ENCODE data around the gene P2RX3. TPM values are rescaled to one million over a fixed set of nuclear protein-coding genes. Genes with fewer than 3 reads are reported as not detected.

P2RX3 gene
- total and polyA plus RNA-seq, 2 of the 8 experiments (the other 6 are each of a cell fraction or from before 2014, with no cell fraction given) = 0.45 to 0.47 TPM

- Histone ChIP-seq H2AFZ (ENCODE audit: low read length) (no peak overlapping the region), H3K4me1 (replicated peaks in 1 of 4; ENCODE audit: control insufficient read depth in 3 of 4, insufficient read depth in 4 of 4, low read length in 3 of 4) (no peaks in the 10 kb centered on the region), H2BK15ac (ENCODE audit: low read length) (no peak overlapping the region), H4K20me1 (replicated peaks in 1 of 2; ENCODE audit: control insufficient read depth in 1 of 2, insufficient read depth in 2 of 2, low read length in 2 of 2) (no peaks in the 10 kb centered on the region), H4K91ac (replicated peaks; ENCODE audit: insufficient read length, low read length) (no peak overlapping the region), H3K4me2 (ENCODE audit: insufficient read depth in 1 of 2, low read depth in 2 of 2, low read length in 2 of 2) (no peak overlapping the region), H4K5ac (ENCODE audit: insufficient read length, low read depth, low read length) (no peak overlapping the region), H3K79me2 (ENCODE audit: control insufficient read depth in 1 of 2, insufficient read depth in 2 of 2, low read length in 2 of 2) (no peaks in the 10 kb centered on the region), H3K27ac (ENCODE audit: low read depth, low read length) (no peak overlapping the region), H2BK5ac (ENCODE audit: low read depth, low read length) (no peak overlapping the region), H3K9ac (replicated peaks in 1 of 4; ENCODE audit: extremely low read depth in 1 of 4, low read depth in 3 of 4, low read length in 3 of 4) (no peak overlapping the region), H3K14ac (ENCODE audit: insufficient read length) (no peak overlapping the region), H3K4me3 (ENCODE audit: extremely low read depth in 1 of 4, insufficient read depth in 2 of 4, low read depth in 3 of 4, low read length in 4 of 4) (no peak overlapping the region), H3K79me1 (ENCODE audit: low read depth, low read length) (no peaks in the 10 kb centered on the region; the same call in 1 of the 2 replicates), H2AK5ac (ENCODE audit: low read depth, low read length) (no peak overlapping the region), H2BK12ac (ENCODE audit: low read depth, low read length) (no peak overlapping the region), H2BK120ac (replicated peaks; ENCODE audit: low read depth, low read length) (no peak overlapping the region), H3K18ac (ENCODE audit: extremely low read depth, low read length) (no peak overlapping the region), H3K4ac (replicated peaks; ENCODE audit: insufficient read length, low read depth, low read length) (no peak overlapping the region), H3K36me3 (ENCODE audit: control insufficient read depth in 2 of 4, insufficient read depth in 4 of 4, low read length in 3 of 4) (no peaks in the 10 kb centered on the region), H3K23me2 (ENCODE audit: low read depth, low read length) (no peaks in the 10 kb centered on the region), H4K8ac (ENCODE audit: extremely low read depth, insufficient read depth, low read length) (no peak overlapping the region), H3K23ac (ENCODE audit: insufficient read length) (no peak overlapping the region), H2BK20ac (ENCODE audit: low read length) (no peak overlapping the region), H3K56ac (replicated peaks; ENCODE audit: insufficient read length, low read depth, low read length) (no peak overlapping the region), H3K9me3 (ENCODE audit: insufficient read depth in 2 of 2, low read depth in 1 of 2, low read length in 1 of 2) (no peaks in the 10 kb centered on the region), H3K27me3 (replicated peaks in 1 of 4; ENCODE audit: control insufficient read depth in 3 of 4, extremely low read depth in 1 of 4, insufficient read depth in 3 of 4, low read length in 3 of 4) (no peaks in the 10 kb centered on the region; a peak in 1 of 7 replicates)
- no peak for DNase-seq (ENCODE audit: low read depth in 1 of 2, low spot score in 2 of 2)
- CTCF ChIA-PET (ENCODE audit: partially characterized antibody) = interaction anchor here (0.6 to 1.7 kb wide), 5 partner anchors 13 to 143 kb away, joined by 3 to 5 read pairs (median 4); no protein-coding TSS in a partner anchor
- FAIRE-seq = no peak
- POLR2A ChIA-PET (ENCODE audit: partially characterized antibody) = interaction anchor here (1.2 to 2.2 kb wide), 6 partner anchors 10 to 68 kb away, joined by 3 to 4 read pairs (median 4); no protein-coding TSS in a partner anchor
- 75% methylated on average over 4 of the region's 4 CpGs; no CpG with 5 or more reads in 1 of the 2 experiments for WGBS, 2 experiments (ENCODE audit: extremely low coverage in 1 of 2, insufficient coverage in 1 of 2, insufficient read length in 1 of 2, insufficient replicate concordance in 2 of 2, low coverage in 1 of 2, low lambda C conversion rate in 2 of 2, missing lambda C conversion rate in 1 of 2)
- no peak for TF ChIP-seq YY1 (IDR thresholded peaks at IDR 0.05; ENCODE audit: low read depth, low read length)
- no peak for TF ChIP-seq CBX8 (IDR thresholded peaks at IDR 0.05; ENCODE audit: borderline replicate concordance, low read depth, low read length)
- no peak for TF ChIP-seq SP1 (IDR thresholded peaks at IDR 0.05; ENCODE audit: low read depth, low read length)
- no peak for TF ChIP-seq SUZ12 (IDR thresholded peaks at IDR 0.05; ENCODE audit: low read length)
- no peak for TF ChIP-seq TEAD4 (IDR thresholded peaks at IDR 0.05; ENCODE audit: low read depth, low read length)
- TF ChIP-seq CTBP2 (IDR thresholded peaks at IDR 0.05; ENCODE audit: borderline replicate concordance, insufficient read depth, insufficient read length, low read length) = no peak
- no peak for TF ChIP-seq CEBPB (IDR thresholded peaks at IDR 0.05; ENCODE audit: low read depth, low read length)
- TF ChIP-seq POU5F1 (IDR thresholded peaks at IDR 0.05; ENCODE audit: low read depth, low read length) = no peak
- TF ChIP-seq RAD21 (IDR thresholded peaks at IDR 0.05 in 1 of 2, conservative IDR thresholded peaks at IDR 0.05 in 1 of 2; ENCODE audit: low read depth in 2 of 2, low read length in 2 of 2) = no peak
- no peak for TF ChIP-seq KDM4A (IDR thresholded peaks at IDR 0.05; ENCODE audit: low read depth, low read length, severe bottlenecking)
- TF ChIP-seq HDAC6 (IDR thresholded peaks at IDR 0.05; ENCODE audit: low read depth, low read length) = no peak
- TF ChIP-seq KDM5A (IDR thresholded peaks at IDR 0.05; ENCODE audit: low read length) = no peak
- TF ChIP-seq EGR1 (IDR thresholded peaks at IDR 0.05; ENCODE audit: borderline replicate concordance, low read depth, low read length) = no peak
- no peak for TF ChIP-seq RBBP5 (IDR thresholded peaks at IDR 0.05; ENCODE audit: borderline replicate concordance, low read depth, low read length)
- TF ChIP-seq SIRT6 (IDR thresholded peaks at IDR 0.05; ENCODE audit: low read length) = no peak
- TF ChIP-seq JUN (IDR thresholded peaks at IDR 0.05; ENCODE audit: low read depth, low read length) = no peak
Measured at GRCh38 chr11:57392763-57393105, 54.6 kb downstream of the P2RX3 start.

Data from H1 (cell line).